HG03135 (cell line): ENCODE data around the gene ADGRF5.

Source experiments
- ATAC-seq: cut with Tn5 transposase; IDR thresholded peaks from one replicate; pipeline ENCODE4 v1.9.1; 2021; ENCODE audit warnings: mild to moderate bottlenecking, moderate library complexity; ENCODE audit not compliant: unreplicated experiment

Gene ADGRF5, protein sequence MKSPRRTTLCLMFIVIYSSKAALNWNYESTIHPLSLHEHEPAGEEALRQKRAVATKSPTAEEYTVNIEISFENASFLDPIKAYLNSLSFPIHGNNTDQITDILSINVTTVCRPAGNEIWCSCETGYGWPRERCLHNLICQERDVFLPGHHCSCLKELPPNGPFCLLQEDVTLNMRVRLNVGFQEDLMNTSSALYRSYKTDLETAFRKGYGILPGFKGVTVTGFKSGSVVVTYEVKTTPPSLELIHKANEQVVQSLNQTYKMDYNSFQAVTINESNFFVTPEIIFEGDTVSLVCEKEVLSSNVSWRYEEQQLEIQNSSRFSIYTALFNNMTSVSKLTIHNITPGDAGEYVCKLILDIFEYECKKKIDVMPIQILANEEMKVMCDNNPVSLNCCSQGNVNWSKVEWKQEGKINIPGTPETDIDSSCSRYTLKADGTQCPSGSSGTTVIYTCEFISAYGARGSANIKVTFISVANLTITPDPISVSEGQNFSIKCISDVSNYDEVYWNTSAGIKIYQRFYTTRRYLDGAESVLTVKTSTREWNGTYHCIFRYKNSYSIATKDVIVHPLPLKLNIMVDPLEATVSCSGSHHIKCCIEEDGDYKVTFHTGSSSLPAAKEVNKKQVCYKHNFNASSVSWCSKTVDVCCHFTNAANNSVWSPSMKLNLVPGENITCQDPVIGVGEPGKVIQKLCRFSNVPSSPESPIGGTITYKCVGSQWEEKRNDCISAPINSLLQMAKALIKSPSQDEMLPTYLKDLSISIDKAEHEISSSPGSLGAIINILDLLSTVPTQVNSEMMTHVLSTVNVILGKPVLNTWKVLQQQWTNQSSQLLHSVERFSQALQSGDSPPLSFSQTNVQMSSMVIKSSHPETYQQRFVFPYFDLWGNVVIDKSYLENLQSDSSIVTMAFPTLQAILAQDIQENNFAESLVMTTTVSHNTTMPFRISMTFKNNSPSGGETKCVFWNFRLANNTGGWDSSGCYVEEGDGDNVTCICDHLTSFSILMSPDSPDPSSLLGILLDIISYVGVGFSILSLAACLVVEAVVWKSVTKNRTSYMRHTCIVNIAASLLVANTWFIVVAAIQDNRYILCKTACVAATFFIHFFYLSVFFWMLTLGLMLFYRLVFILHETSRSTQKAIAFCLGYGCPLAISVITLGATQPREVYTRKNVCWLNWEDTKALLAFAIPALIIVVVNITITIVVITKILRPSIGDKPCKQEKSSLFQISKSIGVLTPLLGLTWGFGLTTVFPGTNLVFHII (N-terminal part only)

DNA sequence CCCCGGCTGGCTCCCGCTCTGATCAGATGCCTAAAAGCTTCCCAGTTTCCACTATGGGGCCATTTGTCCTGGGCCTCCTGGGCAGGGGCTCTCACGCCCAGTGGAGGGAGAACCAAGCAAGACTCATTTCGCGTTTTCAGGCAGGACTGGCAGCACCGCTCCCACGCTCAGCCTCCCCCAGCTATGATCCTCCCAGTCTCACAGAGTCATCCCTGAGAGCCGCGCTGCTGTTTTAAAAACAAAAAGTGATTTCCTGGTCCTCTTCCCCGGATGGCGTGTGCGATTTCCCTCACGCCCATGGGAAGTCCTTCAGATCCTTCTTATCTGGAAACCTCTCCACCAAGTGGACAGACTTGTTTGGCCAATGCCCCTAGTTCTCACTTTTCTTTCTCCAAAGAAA is at the start of gene ADGRF5:
TSS of gene ADGRF5 (minus strand) at position 208 of the 400 bp plus-strand sequence. CDS start 15,176 bp downstream, outside the sequence.
- ATAC-seq: no peak

DNA sequence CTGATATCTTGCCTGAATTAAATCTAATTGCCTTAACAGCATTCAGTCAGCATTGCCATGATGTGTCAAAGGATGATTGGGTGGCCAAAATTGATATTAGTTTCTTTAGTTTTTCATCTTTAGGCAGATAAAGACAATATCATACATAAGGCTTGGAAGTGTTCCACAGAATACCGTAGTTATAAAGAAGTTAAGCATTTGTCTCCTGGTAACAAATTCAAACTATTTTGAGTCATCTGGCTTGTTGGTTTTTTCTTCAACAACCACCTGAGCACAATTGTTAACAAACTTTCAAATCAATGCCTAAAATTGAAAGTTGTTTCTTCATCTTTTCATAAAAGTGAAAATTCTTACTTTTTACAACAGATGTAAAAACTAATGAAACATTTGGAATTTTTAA is 47.5 kb upstream of the ADGRF5 start:
- ATAC-seq: no peak

DNA sequence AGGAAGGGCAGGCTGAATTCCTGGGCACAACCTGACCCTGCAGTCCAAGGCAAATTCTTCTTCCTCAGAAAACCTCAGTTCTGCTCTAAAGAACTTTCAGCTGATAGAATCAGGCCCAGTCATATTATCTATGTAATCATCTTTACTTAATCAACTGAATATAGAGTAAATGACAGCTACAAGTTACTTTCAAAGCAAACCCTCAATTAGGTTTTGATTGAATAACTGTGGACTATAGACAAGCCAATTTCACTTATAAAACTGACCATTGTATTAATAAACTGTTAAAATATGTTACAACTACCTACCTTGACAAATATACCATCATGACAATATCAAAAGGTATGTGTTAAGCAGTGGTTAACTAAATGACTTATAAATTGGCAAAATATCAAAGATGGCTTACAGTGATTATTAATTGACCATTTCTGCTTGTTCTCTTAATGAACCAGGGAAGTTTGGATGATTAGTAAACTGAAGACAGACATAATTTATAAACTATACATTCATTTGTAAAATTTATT is 46.1 kb upstream of the ADGRF5 start:
- no peak for ATAC-seq

DNA sequence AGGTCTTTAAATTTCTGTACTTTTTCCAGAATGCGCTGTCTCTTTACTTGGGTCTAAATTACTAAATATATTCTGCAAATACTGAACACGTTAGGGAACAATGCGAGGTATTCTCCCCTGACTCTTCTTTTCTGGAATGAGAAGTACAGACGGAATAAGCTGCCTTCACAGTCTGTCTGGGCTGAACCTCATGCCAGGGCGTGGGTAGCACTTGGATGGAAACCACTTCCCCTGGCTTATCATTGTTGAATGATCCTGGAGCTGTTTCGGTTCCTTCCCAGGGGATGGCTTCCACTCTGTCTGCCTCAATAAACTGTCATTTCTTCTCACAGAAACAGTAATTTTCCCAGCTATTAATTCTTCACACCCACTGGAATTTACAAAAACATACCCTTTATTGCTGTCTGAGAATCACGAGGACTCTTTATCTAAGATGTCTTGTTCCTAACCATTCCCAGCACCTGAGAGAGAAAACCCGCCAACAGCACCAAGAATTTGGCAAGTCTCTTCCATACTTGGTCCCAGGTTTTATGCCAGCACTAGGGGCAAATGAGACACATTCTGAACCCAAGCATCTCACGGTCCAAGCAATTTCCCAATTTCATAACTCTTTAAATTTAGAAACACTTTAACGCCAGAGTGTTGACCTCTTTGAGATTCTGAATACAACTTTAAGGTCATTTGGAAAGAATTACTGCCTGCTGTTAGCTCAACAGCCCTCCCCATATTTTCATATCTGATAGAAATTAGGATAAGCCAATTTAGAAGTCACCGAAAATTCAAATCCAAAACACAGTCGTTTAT is 43.2 kb upstream of the ADGRF5 start:
- no peak for ATAC-seq

DNA sequence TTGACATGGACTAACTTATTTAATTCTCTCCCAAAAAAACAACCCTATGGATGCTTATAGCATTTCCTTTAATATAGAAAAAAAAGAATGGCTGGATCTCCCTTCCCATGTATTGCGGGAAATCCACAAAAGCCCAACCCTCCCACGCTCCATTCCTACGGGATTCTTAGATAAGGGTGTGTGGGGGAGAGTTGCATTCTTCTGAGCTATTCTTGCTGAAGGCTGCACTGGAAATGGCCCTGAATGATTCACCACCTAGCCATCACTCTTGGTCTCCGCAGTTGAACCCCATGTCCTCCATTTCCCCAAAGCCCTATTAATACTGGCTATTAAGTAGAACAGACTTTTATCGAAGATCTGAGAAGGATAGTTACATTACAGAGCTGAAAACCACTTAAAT is 41.9 kb upstream of the ADGRF5 start:
- ATAC-seq: no peak

DNA sequence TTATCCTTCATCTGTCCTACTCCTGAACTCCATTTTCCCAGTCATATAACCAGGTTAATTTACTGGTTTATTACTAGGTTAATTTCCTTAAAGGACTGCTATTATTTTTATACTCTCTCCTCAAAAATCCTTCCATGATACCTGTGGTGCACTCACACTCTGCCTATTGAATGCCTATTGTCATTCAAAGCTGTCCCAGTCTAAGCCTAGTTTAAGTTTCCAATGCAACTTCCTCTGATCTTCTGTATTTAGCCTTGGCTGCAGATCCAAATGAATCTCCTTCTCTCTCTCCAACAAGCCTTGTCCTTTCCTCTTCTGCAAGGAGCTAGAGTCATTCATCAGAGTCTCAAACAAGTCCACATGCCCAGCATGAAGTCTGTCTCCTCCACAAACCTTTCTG is 41.3 kb upstream of the ADGRF5 start:
- no peak for ATAC-seq

DNA sequence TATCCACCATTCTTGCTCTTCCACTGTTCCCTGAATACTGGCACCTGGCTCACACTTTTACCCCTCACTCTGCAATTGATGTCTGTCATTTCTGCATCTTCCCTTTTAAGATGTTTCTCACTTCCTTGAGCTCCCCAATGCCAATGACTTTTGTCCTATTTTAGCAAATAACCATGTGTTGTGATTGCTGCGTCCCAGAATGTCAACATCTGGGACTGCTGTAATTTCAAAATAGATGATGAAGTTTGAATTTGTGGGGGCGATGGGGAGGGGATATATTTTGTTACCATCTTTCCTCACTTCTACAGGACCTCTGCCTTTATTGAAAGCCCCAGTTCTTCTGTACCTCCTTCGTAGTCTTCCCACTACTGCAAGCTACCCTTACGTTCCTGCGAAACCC is 40.0 kb upstream of the ADGRF5 start:
- ATAC-seq: no peak

DNA sequence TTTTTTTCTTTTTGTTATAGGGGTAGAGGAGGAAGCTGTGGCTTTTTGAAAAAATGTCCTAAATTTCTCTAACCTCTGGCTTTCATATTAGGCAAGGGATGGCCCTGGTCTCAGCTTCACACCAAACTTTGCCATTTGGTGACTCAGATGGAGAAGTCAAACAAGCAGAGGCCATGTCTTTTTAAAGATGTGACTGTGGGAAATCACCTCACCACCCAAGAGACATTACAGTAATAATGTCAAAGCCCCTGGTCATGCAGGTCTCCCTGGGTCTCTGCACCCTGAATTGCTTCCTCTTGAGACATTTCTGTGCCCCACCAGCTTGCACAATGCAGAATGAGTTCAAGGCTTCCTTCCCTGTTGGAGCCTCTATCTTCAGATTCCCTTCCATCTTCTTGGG is 39.5 kb upstream of the ADGRF5 start:
- no peak for ATAC-seq

DNA sequence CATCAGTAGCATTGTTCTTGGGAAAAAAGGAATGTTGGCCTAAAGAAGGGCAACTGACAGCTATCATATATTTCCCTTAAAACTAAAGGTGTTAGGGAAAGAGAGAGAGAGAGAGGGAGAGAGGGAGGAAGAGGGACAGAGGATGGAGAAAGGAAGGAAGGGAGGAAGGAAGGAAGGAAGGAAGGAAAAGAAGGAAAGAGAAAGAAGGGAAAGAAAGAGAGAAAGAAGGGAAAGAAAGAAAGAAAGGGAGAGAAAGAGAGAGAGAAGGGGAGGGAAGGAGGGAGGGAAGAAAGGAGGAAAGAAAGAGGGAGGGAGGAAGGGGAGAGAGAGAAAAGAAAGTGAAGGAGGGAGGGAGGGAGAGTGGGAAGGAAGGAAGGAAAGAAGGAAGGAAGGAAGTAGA is 37.7 kb upstream of the ADGRF5 start:
- no peak for ATAC-seq

DNA sequence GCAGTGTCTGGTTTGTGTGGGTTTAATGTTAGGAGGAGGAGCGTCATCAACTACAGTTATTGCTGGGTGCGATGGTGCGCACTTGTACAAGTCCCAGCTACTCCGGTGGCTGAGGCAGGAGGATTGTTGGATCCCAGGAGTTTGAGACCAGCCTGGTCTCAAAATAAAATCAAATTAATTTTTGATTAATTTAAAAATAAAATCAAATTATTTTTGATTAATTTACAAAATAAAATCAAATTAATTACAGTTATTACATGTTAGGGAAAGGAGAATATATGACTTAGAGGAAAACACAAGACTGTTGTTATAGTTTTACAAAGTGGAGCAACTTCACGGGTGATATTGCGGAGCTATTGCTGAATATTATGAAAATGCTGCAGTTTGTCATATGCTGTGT is 34.7 kb upstream of the ADGRF5 start:
- ATAC-seq: no peak

DNA sequence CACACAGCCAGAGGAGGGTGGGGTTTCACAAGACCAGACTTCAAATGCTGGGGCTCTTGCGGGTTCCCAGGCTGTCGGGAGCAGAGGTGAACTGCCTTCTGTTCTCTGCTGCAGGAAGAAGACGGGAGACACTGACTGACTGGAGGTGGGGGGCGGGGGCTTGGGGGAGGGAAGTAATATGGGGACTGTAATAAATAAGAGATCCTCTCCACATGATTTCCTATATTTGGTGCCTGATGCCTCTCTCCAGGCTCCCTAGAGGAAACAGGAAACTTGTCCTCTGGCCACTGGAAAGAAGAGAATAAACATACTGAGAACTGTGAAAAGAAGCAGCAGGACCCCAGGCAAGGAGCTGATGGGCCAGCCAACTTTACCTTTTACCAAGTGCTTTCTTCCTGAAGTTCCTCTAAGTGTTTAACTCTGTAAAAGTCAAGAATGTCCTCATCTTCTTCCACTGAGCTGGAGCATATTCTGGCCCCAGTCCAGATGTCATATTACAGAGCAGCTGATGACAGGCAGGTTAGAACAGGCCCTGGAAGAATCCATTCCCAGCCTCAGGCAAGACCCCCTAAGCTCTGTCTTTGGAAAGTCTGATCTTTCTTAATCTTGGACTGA is 33.2 kb upstream of the ADGRF5 start:
- no peak for ATAC-seq

DNA sequence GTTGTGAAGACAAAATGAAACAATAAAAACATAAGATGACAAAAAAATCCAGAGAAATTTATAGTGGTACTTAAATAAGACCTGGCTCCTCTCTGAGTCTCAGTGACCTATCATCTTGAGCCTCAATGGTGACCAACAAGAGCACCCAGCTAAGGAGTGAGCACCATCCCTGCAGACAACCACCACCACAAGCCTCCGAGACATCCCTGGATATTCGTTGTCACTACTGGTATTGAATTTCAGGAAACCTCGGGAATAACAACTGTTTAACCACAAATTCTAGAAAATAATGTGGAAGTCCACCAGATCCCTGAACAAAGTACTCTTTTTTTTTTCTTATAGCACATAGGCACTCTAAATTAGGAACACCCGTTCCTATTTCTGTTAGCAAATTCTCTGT is 32.2 kb upstream of the ADGRF5 start:
- no peak for ATAC-seq

DNA sequence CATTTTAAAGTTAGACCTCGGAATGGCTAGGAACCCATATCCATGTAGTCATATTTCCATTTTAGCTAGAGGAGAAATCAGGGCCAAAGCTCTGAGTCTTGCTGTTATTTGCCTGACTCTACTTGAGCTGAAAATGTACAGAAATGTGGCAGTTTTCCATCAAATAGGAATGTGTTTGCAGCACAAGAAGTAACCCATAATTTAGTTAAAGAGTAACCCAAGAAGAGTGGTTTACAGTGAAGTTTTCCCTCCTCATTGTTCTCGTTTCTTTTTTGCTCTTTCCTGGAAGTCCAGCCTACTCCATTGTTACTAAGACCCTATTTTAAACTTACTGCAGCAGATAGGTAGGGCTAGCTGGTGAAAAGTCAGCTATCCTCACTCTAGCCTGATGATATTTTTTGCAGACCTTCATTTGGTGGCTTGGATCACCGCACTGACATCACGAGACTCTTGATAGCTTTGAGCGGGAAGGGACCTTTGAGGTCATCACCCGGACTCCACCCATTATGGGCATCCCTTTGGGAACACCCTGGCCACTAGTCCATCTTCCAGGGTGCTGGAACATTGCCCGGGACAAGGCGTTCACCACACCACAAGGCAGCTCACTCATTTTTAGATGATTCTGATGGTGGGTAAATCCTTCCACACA is 28.0 kb upstream of the ADGRF5 start:
- ATAC-seq: no peak

DNA sequence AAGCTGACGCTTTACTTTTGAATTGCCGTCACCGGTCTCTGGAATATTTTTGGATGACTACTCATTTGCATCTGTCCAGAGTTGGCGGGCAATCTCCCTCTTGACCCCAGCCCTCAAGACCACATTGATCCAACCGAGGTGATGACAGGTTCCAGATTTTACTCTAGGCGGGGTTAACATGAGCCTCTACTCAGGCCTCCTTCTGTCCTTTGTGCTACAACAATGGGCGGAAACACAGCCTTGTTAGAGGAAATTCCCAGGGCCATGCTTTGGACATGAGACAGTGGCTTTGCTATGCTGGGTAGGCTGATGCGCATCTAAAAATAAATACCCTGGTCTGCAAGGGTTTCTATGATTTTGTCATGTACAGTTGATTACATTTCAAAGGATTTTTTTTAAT is 27.0 kb upstream of the ADGRF5 start:
- ATAC-seq: no peak

DNA sequence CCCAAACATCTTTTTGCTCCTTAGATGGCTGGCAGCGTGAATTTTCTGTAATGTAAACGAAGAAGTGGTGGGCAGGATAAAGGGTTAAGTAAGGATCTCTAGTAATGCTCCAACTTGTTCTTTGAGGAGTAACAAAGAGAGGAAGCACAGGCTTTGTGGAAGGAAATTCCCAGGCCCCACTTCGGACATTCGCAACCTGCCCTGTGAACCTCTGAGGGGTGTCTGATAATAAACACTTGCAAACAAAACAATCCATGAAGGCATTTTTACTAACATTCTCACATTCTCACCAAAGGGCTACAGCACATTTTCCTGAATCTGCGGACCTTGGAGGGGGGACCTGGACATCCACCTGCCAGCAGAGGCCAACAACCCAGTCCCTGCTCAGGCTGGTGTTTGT is 25.8 kb upstream of the ADGRF5 start:
- no peak for ATAC-seq

DNA sequence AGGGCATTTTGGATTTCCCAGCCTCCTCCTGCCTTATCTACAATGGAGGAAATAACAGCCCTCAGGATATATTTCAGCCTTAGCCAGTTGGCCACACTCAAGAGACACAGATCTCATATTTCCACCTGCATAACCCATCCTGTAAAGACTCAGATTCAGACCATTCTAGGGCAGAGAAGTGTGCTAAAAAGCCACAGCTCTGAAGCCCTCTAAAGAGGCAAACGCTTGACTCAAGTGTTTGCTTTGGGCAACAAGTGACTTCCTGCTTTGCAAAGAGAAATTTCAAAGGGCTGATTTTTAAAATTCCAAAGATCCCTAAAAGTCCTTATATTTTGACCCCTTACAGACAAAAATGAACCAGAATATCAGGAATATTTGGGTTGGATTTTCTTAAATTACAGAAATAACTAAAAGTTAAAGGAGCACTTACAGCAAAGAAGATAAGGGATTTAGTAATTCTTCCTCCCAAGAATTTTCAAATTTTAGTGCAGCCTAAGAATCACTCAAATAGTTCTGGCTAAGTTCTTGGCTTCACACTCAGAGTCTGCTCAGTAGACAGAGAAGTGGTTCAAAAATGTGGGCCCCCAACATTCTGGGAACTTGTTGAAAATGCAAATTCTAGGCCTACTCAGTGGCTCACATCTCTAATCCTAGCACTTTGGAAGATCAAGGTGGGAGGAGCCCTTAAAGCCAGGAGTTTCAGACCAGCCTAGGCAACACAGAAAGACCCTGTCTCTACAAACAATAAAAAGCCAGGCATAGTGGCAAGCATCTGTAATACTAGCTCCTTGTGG is 18.9 kb upstream of the ADGRF5 start:
- ATAC-seq: no peak

DNA sequence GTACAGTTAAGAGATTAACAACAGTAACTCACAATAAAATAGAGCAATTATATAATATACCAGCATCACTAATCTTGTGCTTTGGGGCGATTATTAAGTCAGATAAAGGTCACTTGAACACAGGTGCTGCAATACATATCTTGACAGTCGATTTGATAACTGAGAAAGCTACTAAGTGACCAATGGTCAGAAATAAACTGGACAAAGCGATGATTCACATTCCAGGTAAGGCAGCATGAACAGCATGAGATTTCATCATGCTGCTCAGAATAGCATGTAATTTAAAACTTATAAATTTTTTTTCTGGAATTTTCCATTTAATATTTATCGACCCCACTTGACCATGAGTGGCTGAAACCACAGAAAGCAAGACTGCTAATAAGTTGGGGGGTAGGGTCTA is 15.9 kb upstream of the ADGRF5 start:
- ATAC-seq: no peak

DNA sequence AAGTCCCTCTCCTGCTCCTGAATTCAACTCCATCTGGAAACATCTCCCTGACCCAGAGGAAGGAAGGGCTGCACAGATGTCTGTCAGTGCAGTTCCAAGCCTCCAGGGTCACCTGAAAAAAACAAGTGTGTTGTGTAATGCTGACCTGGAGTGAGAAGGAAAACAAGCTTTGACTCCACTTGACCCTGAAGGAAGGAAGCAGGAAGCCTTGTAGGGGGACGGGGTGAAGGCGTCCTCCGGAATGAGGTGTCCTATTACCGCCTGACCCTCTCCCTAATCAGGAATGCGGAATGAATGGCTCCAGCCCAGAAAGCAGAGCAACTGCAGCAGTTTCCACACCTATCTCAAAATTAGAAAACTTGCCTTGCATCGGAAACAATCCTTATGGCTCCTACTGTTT is 13.9 kb upstream of the ADGRF5 start:
- ATAC-seq: no peak

DNA sequence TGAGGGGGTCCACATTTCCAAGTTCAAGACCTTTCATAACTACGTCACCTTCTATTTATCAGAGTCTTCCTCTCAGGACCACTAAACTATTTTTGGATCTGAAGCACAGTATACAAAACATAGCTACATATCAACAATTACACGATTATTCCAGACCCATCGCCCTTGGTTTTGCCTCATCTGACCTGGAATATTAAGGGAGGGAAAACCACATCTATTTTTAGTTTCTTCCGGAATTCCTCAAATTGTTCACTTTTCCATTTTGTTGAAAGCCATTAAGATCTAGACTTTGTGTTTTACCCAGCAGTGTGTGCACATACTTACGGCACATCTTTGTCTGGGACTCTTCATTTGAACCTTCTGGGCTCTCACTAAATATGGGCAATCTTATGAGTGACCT is 12.0 kb upstream of the ADGRF5 start:
- no peak for ATAC-seq
